NCI-H226 (cell line): Measurements from ENCODE around the gene PPP1CA.

Source experiments
- DNase-seq: peaks from one replicate; pipeline ENCODE4 v3.0.0-alpha.2; 2015

PPP1CA gene

GRCh38 chr11:67401495-67402191 lies at the start of gene PPP1CA:
Gene PPP1CA (minus strand): TSS chr11:67401858. CDS start chr11:67401782, 76 bp downstream.
- peak; percentile 69 for DNase-seq

- no peak for DNase-seq
Measured at GRCh38 chr11:67450796-67451657, 49.4 kb upstream of the PPP1CA start.

- no peak for DNase-seq
Measured at GRCh38 chr11:67449116-67449844, 47.6 kb upstream of the PPP1CA start.

- DNase-seq: no peak
Measured at GRCh38 chr11:67448220-67448609, 46.6 kb upstream of the PPP1CA start.

- DNase-seq: no peak
Measured at GRCh38 chr11:67445515-67445914, 43.9 kb upstream of the PPP1CA start.

GRCh38 chr11:67442504-67443404 lies 41.1 kb upstream of the PPP1CA start:
- DNase-seq: no peak

GRCh38 chr11:67441731-67442351 lies 40.2 kb upstream of the PPP1CA start:
- no peak for DNase-seq

- DNase-seq: no peak
Measured at GRCh38 chr11:67441098-67441563, 39.5 kb upstream of the PPP1CA start.

- no peak for DNase-seq
Measured at GRCh38 chr11:67440229-67441097, 38.8 kb upstream of the PPP1CA start.

GRCh38 chr11:67439321-67440228 lies 37.9 kb upstream of the PPP1CA start:
- no peak for DNase-seq

- DNase-seq: no peak
Measured at GRCh38 chr11:67438158-67438902, 36.7 kb upstream of the PPP1CA start.

GRCh38 chr11:67437809-67438157 lies 36.1 kb upstream of the PPP1CA start:
- no peak for DNase-seq

- no peak for DNase-seq
Measured at GRCh38 chr11:67437082-67437808, 35.6 kb upstream of the PPP1CA start, which contains the start of gene PTPRCAP. Gene PTPRCAP (minus strand): TSS chr11:67437682. CDS start chr11:67437619, 63 bp downstream.

GRCh38 chr11:67436459-67437081 lies 34.9 kb upstream of the PPP1CA start:
- DNase-seq: no peak

- DNase-seq: no peak
Measured at GRCh38 chr11:67435727-67436458, 34.2 kb upstream of the PPP1CA start.

GRCh38 chr11:67435031-67435726 lies 33.5 kb upstream of the PPP1CA start:
- no peak for DNase-seq
